PFSK-1 (cell line): ENCODE measurements around the gene CHMP4A.

Experiments
- FOXP2 ChIP-seq: optimal IDR thresholded peaks from 2 replicates; pipeline ENCODE3; 2011; ENCODE audit warnings: borderline replicate concordance, control low read depth, inconsistent platforms; ENCODE audit not compliant: insufficient read depth; ENCODE audit errors: extremely low read length, extremely low read depth
- POLR2AphosphoS5 ChIP-seq: IDR thresholded peaks from 2 replicates; pipeline ENCODE4 v1.6.1; 2012; ENCODE audit warnings: low read depth, mild to moderate bottlenecking, control low read depth, low read length, moderate library complexity
- REST ChIP-seq, 2 experiments: IDR thresholded peaks; 2 replicates each; pipeline versions ENCODE4 v1.6.1 to v1.8.0; 2011 to 2012; ENCODE audit warnings: low read depth in 2 of 2, low read length in 2 of 2, control low read depth in 1 of 2, inconsistent platforms in 1 of 2, mild to moderate bottlenecking in 1 of 2, moderate library complexity in 1 of 2; ENCODE audit not compliant: insufficient read depth in 1 of 2
- SIN3A ChIP-seq: IDR thresholded peaks from 2 replicates; pipeline ENCODE4 v1.6.1; 2012; ENCODE audit warnings: mild to moderate bottlenecking, low read length, moderate library complexity, borderline replicate concordance; ENCODE audit not compliant: insufficient read depth
- TAF1 ChIP-seq: IDR thresholded peaks from 2 replicates; pipeline ENCODE4 v1.6.1; 2012; ENCODE audit warnings: low read length, control low read depth, borderline replicate concordance; ENCODE audit not compliant: insufficient read depth

Gene CHMP4A

GRCh38 chr14:24219521-24219920 is 6.2 kb upstream of the CHMP4A start:
- TF ChIP-seq FOXP2, result no peak
- no peak for TF ChIP-seq TAF1
- TF ChIP-seq POLR2AphosphoS5, result no peak
- TF ChIP-seq REST (IDR thresholded peaks at IDR 0.05; ENCODE audit: insufficient read depth in 1 of 2, low read depth in 2 of 2, low read length in 2 of 2), result no peak
- no peak for TF ChIP-seq SIN3A

- TF ChIP-seq TAF1 (no peak), REST (IDR thresholded peaks at IDR 0.05; ENCODE audit: insufficient read depth in 1 of 2, low read depth in 2 of 2, low read length in 2 of 2) (no peak), FOXP2 (no peak), SIN3A (no peak), POLR2AphosphoS5 (no peak)
Measured at GRCh38 chr14:24219080-24219479, 5.8 kb upstream of the CHMP4A start.

GRCh38 chr14:24216345-24216699 is 3.0 kb upstream of the CHMP4A start:
- TF ChIP-seq REST (IDR thresholded peaks at IDR 0.05; ENCODE audit: insufficient read depth in 1 of 2, low read depth in 2 of 2, low read length in 2 of 2) (no peak), FOXP2 (no peak), SIN3A (no peak), TAF1 (no peak), POLR2AphosphoS5 (no peak)

- TF ChIP-seq SIN3A (no peak), TAF1 (peak; percentile 51; the same call in 1 of the 2 replicates), REST (IDR thresholded peaks at IDR 0.05; ENCODE audit: insufficient read depth in 1 of 2, low read depth in 2 of 2, low read length in 2 of 2) (no peak), FOXP2 (peak; percentile 78), POLR2AphosphoS5 (peak; percentile 71)
Measured at GRCh38 chr14:24215495-24216344, 2.4 kb upstream of the CHMP4A start, which contains the start of gene MDP1. Gene MDP1 (minus strand): TSS chr14:24216066. CDS start chr14:24215955, 111 bp downstream.
